HG03575 (cell line): ENCODE results near the gene DNAAF1.
A peak's percentile ranks its signal among the peaks of the same experiment; 100 is the strongest.
"Not testable (repeated sequence)": the region's sequence is repeated elsewhere in the genome, so short reads cannot be mapped to it uniquely, and the experiment has no call there.

Source experiments
- ATAC-seq: cut with Tn5 transposase; IDR thresholded peaks from one replicate; pipeline ENCODE4 v1.9.1; 2021; ENCODE audit not compliant: unreplicated experiment, insufficient number of reproducible peaks, low FRiP score; ENCODE audit errors: extremely low read depth

DNAAF1 gene

GRCh38 chr16:84144859-84145639 is at the start of gene DNAAF1, which contains the start of gene HSDL1:
TSS of gene DNAAF1 (plus strand) at chr16:84145308. CDS start at chr16:84145441, 133 bp downstream.
TSS of gene HSDL1 (minus strand) at chr16:84145177. CDS start at chr16:84131321, 13,856 bp downstream.
- no peak for ATAC-seq

- no peak for ATAC-seq
Observed at GRCh38 chr16:84095466-84095865, 49.6 kb upstream of the DNAAF1 start.

GRCh38 chr16:84096447-84097005 is 48.6 kb upstream of the DNAAF1 start:
- ATAC-seq = no peak

GRCh38 chr16:84098939-84099338 is 46.2 kb upstream of the DNAAF1 start:
- ATAC-seq = no peak

- ATAC-seq = no peak
Observed at GRCh38 chr16:84103678-84104077, 41.4 kb upstream of the DNAAF1 start.

- ATAC-seq = no peak
Observed at GRCh38 chr16:84104231-84104630, 40.9 kb upstream of the DNAAF1 start.

- ATAC-seq = no peak
Observed at GRCh38 chr16:84105301-84105815, 39.8 kb upstream of the DNAAF1 start.

- no peak for ATAC-seq
Observed at GRCh38 chr16:84105948-84106740, 39.0 kb upstream of the DNAAF1 start.

GRCh38 chr16:84107921-84108320 is 37.2 kb upstream of the DNAAF1 start:
- no peak for ATAC-seq

- no peak for ATAC-seq
Observed at GRCh38 chr16:84109598-84110335, 35.3 kb upstream of the DNAAF1 start.

- ATAC-seq = no peak
Observed at GRCh38 chr16:84110527-84110926, 34.6 kb upstream of the DNAAF1 start.

- no peak for ATAC-seq
Observed at GRCh38 chr16:84111525-84111924, 33.6 kb upstream of the DNAAF1 start.

- not testable (repeated sequence) for ATAC-seq
Observed at GRCh38 chr16:84111949-84112348, 33.2 kb upstream of the DNAAF1 start.

- ATAC-seq = peak; percentile 13
Observed at GRCh38 chr16:84115919-84116719, 29.0 kb upstream of the DNAAF1 start.

GRCh38 chr16:84116720-84117493 is 28.2 kb upstream of the DNAAF1 start, which contains the start of gene MBTPS1:
TSS of gene MBTPS1 (minus strand) at chr16:84116942. CDS start at chr16:84101783, 15,159 bp downstream.
- ATAC-seq = peak; percentile 85

GRCh38 chr16:84117494-84117843 is 27.6 kb upstream of the DNAAF1 start:
- no peak for ATAC-seq

- not testable (repeated sequence) for ATAC-seq
Observed at GRCh38 chr16:84118315-84118714, 26.8 kb upstream of the DNAAF1 start.
